ENCODE data around the gene LAMC1.

- no peak for TF ChIP-seq CTCF (conservative IDR thresholded peaks at IDR 0.05)
- TF ChIP-seq ZFX (IDR thresholded peaks at IDR 0.05): no peak
These were observed 120.5 kb downstream of the LAMC1 start for GRCh38 chr1:183143576-183144315.
